CD4-positive, alpha-beta T cell treated with Interferon gamma for 1 hour (primary cell): ENCODE results near the gene OR10A6.

ENCODE experiments used
- DNase-seq: peaks from one replicate; pipeline ENCODE4 v3.0.0-alpha.2; 2020

The OR10A6 gene

GRCh38 chr11:7931168-7931567 lies at the start of gene OR10A6:
Gene OR10A6 (minus strand): TSS chr11:7931268. CDS start chr11:7928662, 2,606 bp downstream.
- no peak for DNase-seq

- no peak for DNase-seq
These were observed 46.3 kb upstream of the OR10A6 start for GRCh38 chr11:7977232-7977917.

- DNase-seq: no peak
These were observed 43.6 kb upstream of the OR10A6 start for GRCh38 chr11:7974668-7975067.

GRCh38 chr11:7973011-7973410 lies 41.9 kb upstream of the OR10A6 start:
- no peak for DNase-seq

GRCh38 chr11:7971846-7972245 lies 40.8 kb upstream of the OR10A6 start:
- DNase-seq: no peak

- no peak for DNase-seq
These were observed 38.9 kb upstream of the OR10A6 start for GRCh38 chr11:7969756-7970646.

GRCh38 chr11:7968686-7969085 lies 37.6 kb upstream of the OR10A6 start:
- DNase-seq: no peak

GRCh38 chr11:7967826-7968225 lies 36.8 kb upstream of the OR10A6 start:
- DNase-seq: no peak

- no peak for DNase-seq
These were observed 36.0 kb upstream of the OR10A6 start for GRCh38 chr11:7967097-7967496.

GRCh38 chr11:7965386-7965785 lies 34.3 kb upstream of the OR10A6 start, which contains the start of gene NLRP10:
Gene NLRP10 (minus strand): TSS chr11:7965447. CDS start chr11:7963495, 1,952 bp downstream.
- no peak for DNase-seq

GRCh38 chr11:7964873-7965272 lies 33.8 kb upstream of the OR10A6 start:
- DNase-seq: no peak

GRCh38 chr11:7964261-7964660 lies 33.2 kb upstream of the OR10A6 start:
- no peak for DNase-seq

GRCh38 chr11:7955191-7955590 lies 24.1 kb upstream of the OR10A6 start:
- no peak for DNase-seq

GRCh38 chr11:7949934-7950333 lies 18.9 kb upstream of the OR10A6 start:
- DNase-seq: no peak

- no peak for DNase-seq
These were observed 13.1 kb upstream of the OR10A6 start for GRCh38 chr11:7944123-7944522.

GRCh38 chr11:7941608-7942007 lies 10.5 kb upstream of the OR10A6 start, which contains the start of gene OR10A3:
Gene OR10A3 (minus strand): TSS chr11:7941708. CDS start chr11:7939520, 2,188 bp downstream.
- DNase-seq: no peak

- no peak for DNase-seq
These were observed 10.1 kb upstream of the OR10A6 start for GRCh38 chr11:7941146-7941545.

- DNase-seq: no peak
These were observed 5.5 kb upstream of the OR10A6 start for GRCh38 chr11:7936615-7937014.

- DNase-seq: no peak
These were observed 3.4 kb downstream of the OR10A6 start for GRCh38 chr11:7927635-7928034.

- no peak for DNase-seq
These were observed 6.5 kb downstream of the OR10A6 start for GRCh38 chr11:7924536-7924935.

GRCh38 chr11:7918141-7918540 lies 12.9 kb downstream of the OR10A6 start:
- DNase-seq: no peak

GRCh38 chr11:7911011-7911410 lies 20.1 kb downstream of the OR10A6 start:
- DNase-seq: no peak

- no peak for DNase-seq
These were observed 20.7 kb downstream of the OR10A6 start for GRCh38 chr11:7910286-7910788.
